Skin epidermis (tissue), 12 donors: Measurements from ENCODE around the gene CYP4V2.

Experiments used
- H3K27ac ChIP-seq, 21 experiments: fragments of 200-600 bp; sonication (generic) in 11 of 21; one replicate each; pipeline ENCODE4 v1.5.0; 2020; ENCODE audit warnings: mild to moderate bottlenecking in 3 of 21, inconsistent platforms in 2 of 21, moderate library complexity in 2 of 21
- H3K4me3 ChIP-seq, 7 experiments: fragments of 200-600 bp; sonication (generic) in 2 of 7; one replicate each; pipeline ENCODE4 v1.5.0; 2020; ENCODE audit warnings: inconsistent platforms in 2 of 7, mild to moderate bottlenecking in 2 of 7, moderate library complexity in 1 of 7

The CYP4V2 gene

DNA sequence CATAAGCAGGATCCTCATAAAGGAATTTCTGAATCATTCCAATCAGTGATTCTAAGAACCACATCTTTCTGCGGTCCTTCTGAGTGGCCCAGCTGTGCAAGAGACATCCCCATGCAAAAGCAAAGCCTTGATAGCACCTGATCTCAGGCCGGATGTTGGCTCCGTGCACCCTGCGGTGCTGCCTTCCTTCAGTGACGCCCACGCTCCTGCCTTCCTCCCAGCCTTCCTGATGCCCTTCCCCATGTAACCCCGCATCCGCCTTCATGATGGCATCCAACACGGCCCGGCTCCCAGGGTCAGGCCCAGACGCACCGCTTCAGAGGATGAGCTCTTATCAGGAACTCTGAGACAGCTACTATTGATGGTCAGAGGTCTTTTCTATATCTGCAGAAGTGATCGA, 20.4 kb upstream of the CYP4V2 start:
- Histone ChIP-seq H3K27ac (no peak overlapping the region), H3K4me3 (no peak overlapping the region)

DNA sequence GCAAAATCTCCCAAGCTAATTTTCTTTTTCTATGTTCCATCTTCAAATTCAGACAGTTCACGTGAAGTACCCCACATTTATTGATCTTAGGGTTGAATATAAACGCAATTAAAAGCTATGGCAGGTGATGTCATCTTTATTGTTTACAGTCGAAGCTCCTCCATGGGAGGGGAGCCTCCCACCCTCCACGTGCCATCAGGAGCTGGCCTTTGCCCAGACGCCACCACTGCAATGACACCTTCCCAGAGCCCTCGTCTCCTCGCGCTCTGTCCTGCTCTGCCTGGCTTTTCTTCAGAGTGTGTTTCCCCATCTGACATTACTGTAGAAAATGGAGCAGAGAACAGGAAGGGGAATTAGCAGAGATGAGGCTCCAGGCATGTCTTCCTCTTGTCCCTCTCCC, 18.8 kb upstream of the CYP4V2 start:
- H3K4me3 ChIP-seq, result no peak overlapping the region
- no peak overlapping the region for H3K27ac ChIP-seq

DNA sequence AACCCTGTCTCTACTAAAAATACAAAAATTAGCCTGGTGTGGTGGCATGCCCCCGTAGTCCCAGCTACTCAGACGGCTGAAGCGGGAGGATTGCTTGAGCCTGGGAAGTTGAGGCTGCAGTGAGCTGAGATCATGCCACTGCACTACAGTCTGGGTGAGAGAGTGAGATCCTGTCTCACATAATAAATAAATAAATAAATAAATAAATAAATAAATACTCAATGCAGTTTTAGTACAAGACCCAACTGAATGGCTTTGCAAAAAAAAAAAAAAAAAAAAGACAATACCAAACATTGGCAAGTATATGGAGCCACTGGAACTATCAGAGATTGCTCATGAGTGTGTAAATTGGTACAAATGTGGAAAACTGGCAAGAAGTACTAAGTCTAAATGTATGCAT, 3.3 kb upstream of the CYP4V2 start:
- Histone ChIP-seq H3K27ac (no peak overlapping the region), H3K4me3 (no peak overlapping the region)

DNA sequence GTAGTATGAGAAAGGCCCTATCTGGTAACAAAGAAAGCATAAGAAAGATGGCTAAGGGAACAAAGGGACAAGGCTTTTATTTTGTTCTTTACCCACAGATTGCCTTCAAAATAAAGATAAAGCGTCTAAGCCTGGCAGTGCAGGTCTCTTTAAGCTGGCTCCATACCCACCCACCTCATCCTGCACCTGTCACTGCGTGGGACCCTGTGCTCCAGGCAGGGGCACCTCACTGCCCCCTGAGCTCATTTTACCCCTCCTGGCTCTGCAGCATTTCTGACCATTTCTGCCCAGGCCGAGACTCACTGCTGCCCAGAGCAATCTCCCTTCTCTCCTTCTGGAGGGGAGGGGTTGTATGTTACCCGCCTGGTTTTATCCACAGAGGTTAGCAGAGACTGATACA, 1.7 kb upstream of the CYP4V2 start:
- H3K27ac ChIP-seq, result peak overlapping the region in 4 of 21 experiments; percentile 88 to 95 (median 92)
- H3K4me3 ChIP-seq, result no peak overlapping the region

DNA sequence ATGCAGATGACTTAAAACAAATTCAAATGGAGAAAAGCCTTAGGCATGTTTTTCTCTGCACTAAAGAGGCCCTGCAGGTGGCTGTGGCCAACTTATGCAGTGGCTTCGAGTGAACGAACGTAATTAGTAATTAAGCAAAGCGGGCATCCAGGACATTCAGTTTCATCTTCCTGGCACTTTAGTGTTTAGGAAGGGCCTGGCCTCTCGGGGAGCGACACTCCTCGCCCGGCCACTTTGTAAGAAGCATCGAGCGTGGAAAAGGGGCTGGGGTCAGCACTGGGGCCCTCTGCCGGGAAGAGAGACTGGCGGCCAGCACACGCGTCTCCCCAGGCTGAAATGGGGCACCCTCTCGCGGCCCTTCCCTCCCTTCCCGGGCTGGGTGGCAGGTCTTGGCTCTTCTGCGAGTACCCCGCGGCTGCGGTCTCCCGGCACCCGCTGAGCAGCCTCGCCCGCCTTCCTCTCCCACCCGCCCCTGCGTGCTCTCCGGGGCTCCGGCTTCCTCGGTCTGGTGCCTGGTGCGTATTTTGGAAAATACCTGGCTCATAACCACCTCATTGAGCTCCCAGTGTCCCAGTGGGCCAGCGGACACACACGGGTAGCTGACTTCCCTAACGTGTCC, 677 bp upstream of the CYP4V2 start:
- Histone ChIP-seq H3K4me3 (peak overlapping the region; percentile 69 to 92 (median 80)), H3K27ac (peak overlapping the region; percentile 71 to 95 (median 91))

DNA sequence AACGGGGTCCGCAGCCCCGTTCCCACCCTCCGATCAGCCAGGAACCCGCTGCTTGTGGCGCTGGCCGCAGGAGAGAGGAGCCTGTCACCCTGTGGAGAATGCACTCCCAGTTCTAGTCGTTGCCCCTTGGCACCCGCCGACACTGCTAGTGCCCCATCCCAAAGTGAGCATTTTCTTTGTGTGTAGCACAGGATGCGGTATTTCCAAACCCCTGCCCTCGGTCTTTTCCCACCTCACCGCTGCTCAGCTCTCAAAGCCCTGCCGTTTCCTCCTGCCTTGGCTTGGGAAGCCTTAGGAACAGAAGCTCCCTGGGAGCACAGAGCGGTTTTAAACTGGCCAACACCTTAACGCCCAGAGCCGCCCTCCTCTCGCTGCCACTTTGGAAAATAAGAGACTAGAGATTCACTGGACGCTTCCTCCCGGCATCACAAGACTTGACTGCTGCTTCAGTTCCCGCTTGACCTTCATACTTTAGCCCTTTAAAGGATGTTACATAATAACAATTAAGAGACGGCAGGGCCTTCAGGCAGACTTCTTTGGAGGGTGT, 772 bp downstream of the CYP4V2 start:
- H3K27ac ChIP-seq, result peak overlapping the region; percentile 71 to 95 (median 91)
- peak overlapping the region; percentile 69 to 92 (median 80) for H3K4me3 ChIP-seq

DNA sequence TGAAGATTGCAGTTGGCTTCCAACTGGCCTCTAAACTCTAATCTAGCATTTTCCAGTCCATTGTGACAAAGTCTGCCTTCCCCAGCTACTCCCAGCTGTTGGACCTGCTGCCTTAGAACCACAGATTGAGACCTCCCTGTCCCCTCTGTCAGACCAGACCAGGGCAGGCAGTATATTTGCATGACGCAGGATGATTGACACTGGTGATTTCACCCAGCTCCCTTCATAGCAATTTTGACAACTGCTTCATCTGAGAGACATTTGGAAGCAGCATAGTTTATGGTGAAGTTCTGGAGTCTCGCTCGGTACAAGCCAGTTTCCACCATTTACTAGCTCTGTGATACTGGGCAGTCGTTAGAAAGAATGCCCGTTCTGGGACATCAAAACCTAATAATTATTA, 2.5 kb downstream of the CYP4V2 start:
- peak overlapping the region in 2 of 21 experiments; percentile 89 to 91 for H3K27ac ChIP-seq

DNA sequence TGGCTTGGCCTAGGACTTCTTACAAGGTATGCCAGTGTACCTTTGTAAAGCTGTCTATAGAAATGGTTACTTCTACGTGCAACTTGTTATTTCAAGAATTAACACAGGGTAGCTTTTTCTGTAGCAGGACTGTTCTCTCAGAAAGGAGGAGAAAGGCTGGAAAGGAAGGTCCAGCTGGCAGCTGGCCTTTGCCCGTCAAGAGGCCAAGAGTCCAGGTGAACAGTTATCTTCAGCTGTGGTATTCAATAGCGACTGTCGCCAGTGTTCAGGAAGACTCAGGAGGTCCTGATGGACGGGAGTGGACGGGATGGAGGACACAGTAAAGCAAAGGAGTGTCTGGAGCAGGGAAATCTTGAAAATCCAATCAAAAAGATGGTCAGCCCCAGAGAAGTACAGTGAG, 4.7 kb downstream of the CYP4V2 start:
- H3K27ac ChIP-seq, result no peak overlapping the region

More for the DNA sequence above, 2.5 kb downstream of the CYP4V2 start:
- no peak overlapping the region for H3K4me3 ChIP-seq

DNA sequence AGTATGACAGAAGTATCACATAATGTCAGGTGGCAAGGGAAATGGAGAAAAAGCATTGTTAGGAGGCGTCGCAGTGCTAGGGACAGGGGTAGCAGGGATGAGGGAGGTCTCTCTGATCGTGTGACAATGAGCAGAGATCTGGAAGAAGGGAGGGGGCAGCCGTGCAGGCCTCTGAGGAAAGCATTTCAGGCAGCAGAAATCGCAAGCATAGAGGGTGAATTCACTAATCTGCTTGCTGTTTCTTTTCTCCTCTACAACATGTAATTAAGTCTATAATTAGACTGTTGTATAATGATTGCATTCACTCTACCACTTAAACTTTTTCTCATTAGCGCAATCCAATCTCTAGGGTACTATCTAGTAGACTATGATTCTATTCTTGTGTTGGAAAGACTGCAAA, 9.1 kb downstream of the CYP4V2 start:
- H3K27ac ChIP-seq, result no peak overlapping the region
- no peak overlapping the region for H3K4me3 ChIP-seq

More for the DNA sequence above, 4.7 kb downstream of the CYP4V2 start:
- no peak overlapping the region for H3K4me3 ChIP-seq

DNA sequence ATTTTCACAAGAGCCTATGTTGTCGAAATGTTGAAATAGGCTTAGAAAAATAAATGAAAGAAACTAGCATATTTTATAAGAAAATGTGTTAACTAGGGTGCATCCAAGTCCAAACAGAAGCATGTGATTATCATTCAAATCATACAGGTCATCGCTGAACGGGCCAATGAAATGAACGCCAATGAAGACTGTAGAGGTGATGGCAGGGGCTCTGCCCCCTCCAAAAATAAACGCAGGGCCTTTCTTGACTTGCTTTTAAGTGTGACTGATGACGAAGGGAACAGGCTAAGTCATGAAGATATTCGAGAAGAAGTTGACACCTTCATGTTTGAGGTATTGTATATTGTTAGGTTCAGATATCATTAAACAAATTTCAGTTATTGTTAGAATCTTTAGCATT, 9.6 kb downstream of the CYP4V2 start:
- Histone ChIP-seq H3K4me3 (no peak overlapping the region), H3K27ac (no peak overlapping the region)

DNA sequence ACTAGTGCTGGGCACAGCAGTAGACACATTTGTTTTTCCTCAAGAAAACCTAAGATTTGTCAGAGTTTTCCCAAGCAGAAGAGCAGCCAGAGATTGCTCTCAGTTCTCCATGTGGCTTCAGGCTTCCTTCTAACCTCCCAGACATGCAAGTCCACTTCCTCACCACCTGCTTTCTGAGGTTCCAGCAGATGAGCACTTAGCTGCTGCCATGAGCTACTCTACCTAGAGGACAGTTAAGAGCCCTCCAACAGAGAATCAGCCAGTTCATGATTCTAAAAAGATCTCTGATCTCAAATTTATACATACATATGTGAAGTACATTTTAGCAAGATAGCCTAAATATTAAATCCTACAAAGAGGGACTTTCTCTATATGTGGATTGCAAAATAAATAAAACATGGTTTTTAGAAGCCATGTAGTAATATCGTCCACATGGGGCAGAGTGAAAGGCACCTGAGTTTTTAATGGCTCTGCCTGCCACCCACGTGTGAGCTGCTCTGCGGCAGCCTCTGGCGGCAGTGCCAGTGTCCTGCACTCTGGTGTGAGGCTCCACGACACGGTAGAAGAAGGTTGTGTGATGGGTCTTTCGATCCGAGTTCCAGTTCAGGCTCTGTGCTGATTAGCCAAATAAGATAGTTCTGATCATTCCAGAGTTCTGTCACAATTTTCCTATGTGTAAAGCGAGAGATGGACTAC, 10.3 kb downstream of the CYP4V2 start:
- Histone ChIP-seq H3K4me3 (no peak overlapping the region), H3K27ac (peak overlapping the region in 1 of 21 experiments; percentile 7)

DNA sequence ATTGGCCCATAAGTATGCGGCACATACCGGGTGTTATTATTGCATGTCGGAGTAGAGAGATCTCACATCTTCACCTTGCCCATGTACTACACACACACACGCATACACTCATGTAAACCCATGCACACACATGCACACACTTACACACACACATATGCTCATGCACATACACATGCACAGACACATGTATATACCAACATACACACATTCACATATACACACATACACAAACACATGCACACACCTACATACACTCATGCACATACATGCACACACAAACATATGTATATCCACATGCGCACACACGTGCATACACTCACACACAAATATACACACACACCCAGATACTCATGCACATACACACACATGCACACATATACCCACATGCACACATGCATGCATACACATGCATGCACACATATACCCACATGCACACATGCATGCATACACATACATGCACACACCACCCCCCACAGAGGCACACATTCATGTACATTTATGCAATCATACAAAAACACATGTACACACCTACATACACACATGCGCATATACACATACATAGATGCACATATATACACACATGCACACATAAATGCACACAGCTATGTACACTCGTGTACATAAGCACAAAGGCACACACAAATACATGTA, 11.2 kb downstream of the CYP4V2 start:
- Histone ChIP-seq H3K4me3 (no peak overlapping the region), H3K27ac (no peak overlapping the region)

DNA sequence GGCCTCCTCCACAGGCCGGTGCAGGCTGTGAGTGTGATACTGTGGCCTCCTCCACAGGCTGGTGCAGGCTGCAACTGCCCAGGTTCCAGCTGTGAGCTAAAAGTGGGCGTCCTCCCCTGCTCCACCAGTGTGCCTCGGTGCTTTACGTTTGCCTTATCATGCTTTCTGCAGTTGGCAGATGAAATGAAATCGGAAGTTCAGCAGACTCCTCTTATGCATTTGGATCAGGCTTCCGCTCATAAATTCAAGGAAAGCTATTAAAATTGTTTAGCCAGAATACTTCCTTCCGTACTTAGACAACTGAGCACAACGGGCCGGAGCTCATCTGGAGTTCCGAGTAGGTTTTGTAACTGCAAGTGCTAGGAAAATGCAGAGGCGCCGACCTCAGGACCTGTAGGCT, 12.0 kb downstream of the CYP4V2 start:
- peak overlapping the region in 2 of 21 experiments; percentile 66 to 67 for H3K27ac ChIP-seq
- H3K4me3 ChIP-seq, result no peak overlapping the region

DNA sequence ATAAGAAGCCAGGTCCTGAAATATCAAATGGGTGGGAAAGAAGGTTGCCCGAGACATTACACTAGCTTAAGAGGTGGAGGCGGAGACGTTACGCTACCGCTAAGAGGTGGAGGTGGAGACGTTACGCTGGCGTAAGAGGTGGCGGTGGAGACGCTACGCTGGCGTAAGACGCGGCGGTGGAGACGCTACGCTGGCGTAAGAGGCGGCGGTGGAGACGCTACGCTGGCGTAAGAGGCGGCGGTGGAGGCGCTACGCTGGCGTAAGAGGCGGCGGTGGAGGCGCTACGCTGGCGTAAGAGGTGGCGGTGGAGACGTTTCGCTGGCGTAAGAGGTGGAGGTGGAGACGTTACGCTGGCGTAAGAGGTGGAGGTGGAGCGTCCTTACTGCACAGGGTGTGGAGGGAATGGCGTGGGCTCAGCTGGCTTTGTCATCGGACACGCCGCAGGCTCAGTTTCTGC, 12.8 kb downstream of the CYP4V2 start:
- H3K27ac ChIP-seq, result peak overlapping the region in 4 of 21 experiments; percentile 47 to 73 (median 57)
- H3K4me3 ChIP-seq, result peak overlapping the region in 1 of 7 experiments; percentile 13

DNA sequence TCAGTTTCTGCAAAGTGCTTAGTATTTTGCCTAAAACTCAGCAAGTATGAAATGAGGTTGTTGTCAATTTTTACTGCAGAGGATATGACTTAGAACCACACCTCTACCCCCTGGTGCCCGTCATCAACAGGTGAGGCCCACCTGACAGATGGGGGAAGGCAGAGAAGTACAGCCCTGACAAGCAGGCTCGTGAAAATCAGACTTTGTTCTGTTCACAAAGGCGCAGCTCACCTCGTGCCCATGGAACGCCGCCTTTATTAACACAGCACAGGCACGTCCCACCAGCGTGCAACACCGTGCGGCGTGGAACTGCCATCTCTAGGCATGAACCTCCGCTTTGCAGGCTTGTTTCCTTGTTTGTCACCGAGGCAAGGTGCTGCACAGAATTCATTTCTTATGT, 13.3 kb downstream of the CYP4V2 start:
- peak overlapping the region in 1 of 7 experiments; percentile 13 for H3K4me3 ChIP-seq
- H3K27ac ChIP-seq, result peak overlapping the region in 5 of 21 experiments; percentile 33 to 73 (median 47)

DNA sequence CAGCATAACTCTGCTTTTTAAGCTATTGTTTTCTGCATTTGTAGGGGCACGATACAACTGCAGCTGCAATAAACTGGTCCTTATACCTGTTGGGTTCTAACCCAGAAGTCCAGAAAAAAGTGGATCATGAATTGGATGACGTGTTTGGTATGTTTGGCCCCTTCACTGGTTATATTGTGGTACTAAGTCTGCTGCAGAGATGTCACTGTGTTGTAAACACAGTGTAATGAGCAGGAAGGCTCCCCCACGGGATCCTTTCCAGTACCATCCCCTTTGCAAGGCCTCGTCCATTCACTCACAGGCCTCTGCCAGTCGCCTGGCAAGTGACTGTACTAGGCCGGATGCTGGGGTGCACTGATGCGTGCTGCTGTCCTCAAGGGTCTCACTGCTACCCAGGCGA, 13.8 kb downstream of the CYP4V2 start:
- H3K27ac ChIP-seq, result peak overlapping the region in 1 of 21 experiments; percentile 73
- H3K4me3 ChIP-seq, result no peak overlapping the region

DNA sequence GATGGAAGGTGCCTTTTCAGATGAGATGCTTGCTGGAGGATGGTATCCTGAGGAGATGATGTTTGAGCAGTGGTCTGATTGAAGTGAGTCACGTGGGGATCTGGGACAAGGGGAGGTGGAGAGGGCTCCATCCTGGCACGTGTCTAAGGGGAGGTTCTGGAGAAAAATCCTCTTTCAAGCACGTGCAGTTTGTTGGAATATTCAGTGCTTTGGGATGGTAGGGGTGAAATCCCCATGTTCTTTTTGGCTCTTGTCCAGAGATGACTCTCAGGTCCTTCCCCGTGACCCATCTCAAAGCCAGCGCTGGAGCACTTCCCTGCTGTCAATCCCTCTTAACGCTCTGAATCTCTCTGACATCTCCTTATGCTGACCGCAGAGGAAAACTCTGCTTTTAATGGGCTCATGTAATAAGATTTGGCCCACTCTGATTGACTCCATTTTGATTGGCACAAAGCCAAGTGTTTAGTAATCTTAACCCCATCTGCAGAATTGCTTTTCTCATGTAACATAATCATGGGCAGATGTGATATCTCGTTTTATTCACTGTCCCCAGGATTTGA, 25.2 kb downstream of the CYP4V2 start:
- Histone ChIP-seq H3K27ac (no peak overlapping the region), H3K4me3 (no peak overlapping the region)

DNA sequence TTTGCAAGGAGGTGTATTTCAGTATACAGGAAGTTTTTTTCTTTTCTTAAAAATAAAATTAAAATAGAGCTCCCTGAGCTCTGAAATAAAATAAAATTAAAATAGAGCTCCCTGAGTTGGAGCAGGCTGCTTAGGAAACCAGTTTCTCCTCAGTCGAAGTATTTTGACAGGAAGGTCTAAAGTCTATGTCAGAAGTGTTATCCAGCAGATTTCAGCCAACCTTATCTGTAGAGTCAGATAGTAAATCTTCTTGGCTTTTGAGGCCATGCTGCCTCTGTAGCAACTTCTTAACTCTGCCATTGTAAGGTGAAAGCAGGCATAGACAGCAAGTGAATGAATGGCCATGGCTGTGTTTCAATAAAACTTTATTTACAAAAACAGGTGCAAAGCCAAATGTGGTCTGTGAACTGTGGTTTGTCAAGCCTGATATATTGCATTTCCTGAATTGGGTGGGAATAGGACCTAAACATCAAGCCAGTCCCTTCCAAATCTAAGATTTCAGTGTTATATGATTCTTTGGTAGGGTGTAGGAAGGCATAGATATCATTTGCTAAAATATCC, 26.4 kb downstream of the CYP4V2 start:
- Histone ChIP-seq H3K4me3 (no peak overlapping the region), H3K27ac (no peak overlapping the region)

DNA sequence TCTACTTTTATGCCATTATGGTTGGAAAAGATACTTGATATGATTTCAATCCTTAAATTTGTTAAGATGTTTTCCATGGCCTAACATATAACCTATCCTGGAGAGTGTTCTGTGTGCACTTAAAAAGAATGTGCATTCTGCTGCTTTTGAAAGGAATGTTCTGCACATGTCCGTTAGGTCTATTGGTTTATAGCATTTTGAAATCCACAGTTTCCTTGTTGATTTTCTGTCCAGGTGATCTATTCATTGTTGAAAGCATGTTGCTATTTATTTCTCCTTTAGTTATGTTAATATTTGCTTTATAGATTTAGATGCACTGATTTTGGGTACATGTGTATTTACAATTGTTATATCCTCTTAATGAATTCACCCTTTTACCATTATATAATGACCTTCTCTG, 30.3 kb downstream of the CYP4V2 start:
- Histone ChIP-seq H3K4me3 (no peak overlapping the region), H3K27ac (no peak overlapping the region)

DNA sequence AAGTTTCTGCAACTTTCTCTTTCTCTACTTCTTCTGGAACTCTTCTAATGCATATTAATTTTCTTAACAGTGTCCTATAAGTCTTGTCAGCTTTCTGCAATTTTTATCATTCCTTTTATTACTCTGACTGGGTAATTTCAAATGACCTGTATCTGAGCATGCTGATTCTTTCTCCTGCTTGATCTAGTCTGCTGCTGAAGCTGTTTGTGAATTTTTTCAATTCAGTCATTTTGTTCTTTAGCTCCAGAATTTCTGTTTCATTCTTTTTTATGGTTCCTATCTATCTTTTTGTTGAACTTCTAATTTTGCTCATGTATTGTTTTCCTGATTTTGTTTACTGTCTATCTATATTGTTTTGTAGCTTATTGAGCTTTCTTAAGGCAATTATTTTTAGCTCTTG, 34.5 kb downstream of the CYP4V2 start:
- H3K4me3 ChIP-seq, result no peak overlapping the region
- no peak overlapping the region for H3K27ac ChIP-seq
